Panc1 (cell line): ENCODE data around the gene PPFIA1.

ENCODE experiments used
- POLR2AphosphoS5 ChIP-seq: IDR thresholded peaks from 2 replicates; pipeline ENCODE4 v1.6.1; 2012; ENCODE audit warnings: mild to moderate bottlenecking, low read depth, low read length, moderate library complexity
- SIN3A ChIP-seq: IDR thresholded peaks from 2 replicates; pipeline ENCODE4 v1.6.1; 2012; ENCODE audit warnings: low read depth, mild to moderate bottlenecking, low read length, moderate library complexity, borderline replicate concordance; ENCODE audit not compliant: insufficient read depth
- TCF7L2 ChIP-seq: IDR thresholded peaks from 2 replicates; pipeline ENCODE4 v1.6.1; 2011; ENCODE audit warnings: mild to moderate bottlenecking, low read depth, low read length, inconsistent platforms
- TF ChIP-seq, protein P1 (sequence below): fragments of 450-650 bp; IDR thresholded peaks from 2 replicates; pipeline ENCODE4 v1.5.1; 2017; ENCODE audit warnings: mild to moderate bottlenecking

- TF ChIP-seq, protein P1, sequence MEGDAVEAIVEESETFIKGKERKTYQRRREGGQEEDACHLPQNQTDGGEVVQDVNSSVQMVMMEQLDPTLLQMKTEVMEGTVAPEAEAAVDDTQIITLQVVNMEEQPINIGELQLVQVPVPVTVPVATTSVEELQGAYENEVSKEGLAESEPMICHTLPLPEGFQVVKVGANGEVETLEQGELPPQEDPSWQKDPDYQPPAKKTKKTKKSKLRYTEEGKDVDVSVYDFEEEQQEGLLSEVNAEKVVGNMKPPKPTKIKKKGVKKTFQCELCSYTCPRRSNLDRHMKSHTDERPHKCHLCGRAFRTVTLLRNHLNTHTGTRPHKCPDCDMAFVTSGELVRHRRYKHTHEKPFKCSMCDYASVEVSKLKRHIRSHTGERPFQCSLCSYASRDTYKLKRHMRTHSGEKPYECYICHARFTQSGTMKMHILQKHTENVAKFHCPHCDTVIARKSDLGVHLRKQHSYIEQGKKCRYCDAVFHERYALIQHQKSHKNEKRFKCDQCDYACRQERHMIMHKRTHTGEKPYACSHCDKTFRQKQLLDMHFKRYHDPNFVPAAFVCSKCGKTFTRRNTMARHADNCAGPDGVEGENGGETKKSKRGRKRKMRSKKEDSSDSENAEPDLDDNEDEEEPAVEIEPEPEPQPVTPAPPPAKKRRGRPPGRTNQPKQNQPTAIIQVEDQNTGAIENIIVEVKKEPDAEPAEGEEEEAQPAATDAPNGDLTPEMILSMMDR = no peak
- TF ChIP-seq POLR2AphosphoS5 = no peak
- no peak for TF ChIP-seq TCF7L2
- TF ChIP-seq SIN3A = no peak
These were observed 152.4 kb downstream of the PPFIA1 start for GRCh38 chr11:70422692-70423522.
